Measurements from ENCODE around the gene ZNF207.
A peak's percentile ranks its signal among the peaks of the same experiment; 100 is the strongest.

The ZNF207 gene

DNA sequence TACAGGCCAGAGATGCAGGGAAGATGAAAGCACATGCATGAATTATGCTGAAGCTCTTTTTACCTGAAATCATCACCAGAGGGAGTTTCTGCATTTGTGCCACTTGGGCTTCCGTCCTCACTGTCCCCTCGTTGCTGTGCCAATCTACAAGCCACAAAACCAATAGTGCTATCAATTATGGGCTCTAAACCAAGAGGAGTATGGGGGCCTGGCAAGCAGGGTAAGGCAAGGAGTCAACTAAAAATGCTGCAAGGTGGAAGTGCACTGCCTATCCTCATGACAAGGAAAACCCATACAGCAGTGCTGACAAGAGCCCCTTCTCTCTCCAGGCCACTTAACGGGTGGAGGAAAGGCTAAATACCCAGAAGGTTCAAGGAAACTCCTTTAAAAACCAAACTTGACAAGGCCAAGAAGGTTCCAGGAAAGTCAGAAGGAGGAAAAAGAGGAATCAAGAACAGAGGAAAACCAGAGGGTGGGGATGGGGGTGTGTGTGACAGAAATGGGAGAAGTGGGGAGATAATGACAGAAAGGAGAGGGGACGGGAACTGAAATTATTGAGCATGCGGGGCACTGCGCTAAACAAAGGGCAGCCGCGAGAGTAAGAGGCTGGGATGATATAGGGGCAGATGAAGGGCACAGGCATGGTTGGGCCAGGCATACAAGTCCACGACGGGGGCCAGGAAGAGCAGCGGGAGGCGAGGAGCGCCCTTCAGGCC lies 8.7 kb upstream of the ZNF207 start:
- peak overlapping the region; percentile 95 for H3K4me3 Mint-ChIP-seq
- H3K27ac Mint-ChIP-seq = peak overlapping the region; percentile 91
- peaks cover 24% of the 10 kb centered on the region for H3K36me3 Mint-ChIP-seq (ENCODE audit: low read depth)
- no peaks in the 10 kb centered on the region for H3K9me3 Mint-ChIP-seq
- peaks cover 7% of the 10 kb centered on the region for H3K27me3 Mint-ChIP-seq (ENCODE audit: low read depth, poor library complexity)
- TF ChIP-seq CTCF (IDR thresholded peaks at IDR 0.05) = no peak
- H3K4me1 Mint-ChIP-seq = peaks cover 29% of the 10 kb centered on the region
- DNase-seq = no peak

GRCh38 chr17:32341857-32342602 lies 7.9 kb upstream of the ZNF207 start, which contains the start of gene C17orf75:
TSS of gene C17orf75 (minus strand) at chr17:32342173. CDS start at chr17:32342139, 34 bp downstream.
- Mint-ChIP-seq H3K4me1 (peaks cover 29% of the 10 kb centered on the region), H3K9me3 (no peaks in the 10 kb centered on the region), H3K36me3 (ENCODE audit: low read depth) (peaks cover 20% of the 10 kb centered on the region), H3K4me3 (peak within 1 kb of the TSS; percentile 95), H3K27me3 (ENCODE audit: low read depth, poor library complexity) (peaks cover 7% of the 10 kb centered on the region), H3K27ac (peak within 1 kb of the TSS; percentile 91)
- DNase-seq = peak; percentile 70
- TF ChIP-seq CTCF (IDR thresholded peaks at IDR 0.05) = no peak

DNA sequence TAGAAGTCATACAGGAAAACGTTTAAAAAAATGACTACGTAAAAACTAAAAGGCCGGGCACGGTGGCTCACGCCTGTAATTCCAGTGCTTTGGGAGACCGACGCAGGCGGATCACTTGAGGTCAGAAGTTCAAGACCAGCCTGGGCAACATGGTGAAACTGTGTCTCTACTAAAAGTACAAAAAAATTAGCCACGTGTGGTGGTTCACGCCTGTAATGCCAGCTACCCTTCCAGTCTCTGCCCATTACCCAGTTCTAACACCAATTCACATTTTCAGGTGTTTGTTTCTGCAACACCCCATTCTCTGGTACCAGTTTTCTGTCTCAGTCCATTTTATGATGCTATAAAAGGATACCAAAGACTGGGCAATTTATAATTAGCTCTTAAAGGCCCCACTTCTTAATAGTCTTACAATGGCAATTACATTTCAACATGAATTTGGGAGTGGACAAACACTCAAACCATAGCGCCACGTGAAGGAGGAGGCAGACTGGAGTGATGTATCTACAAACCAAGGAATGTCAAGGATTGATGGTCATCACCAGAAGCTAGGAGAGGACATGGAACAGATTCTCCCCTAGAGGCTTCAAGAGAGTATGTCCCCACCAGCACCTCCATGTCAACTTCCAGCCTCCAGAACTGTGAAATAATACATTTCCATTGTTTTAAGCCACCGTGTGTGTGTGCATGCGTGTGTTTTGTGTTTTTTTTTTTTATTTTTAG lies 7.2 kb upstream of the ZNF207 start:
- H3K36me3 Mint-ChIP-seq (ENCODE audit: low read depth) = peaks cover 18% of the 10 kb centered on the region

DNA sequence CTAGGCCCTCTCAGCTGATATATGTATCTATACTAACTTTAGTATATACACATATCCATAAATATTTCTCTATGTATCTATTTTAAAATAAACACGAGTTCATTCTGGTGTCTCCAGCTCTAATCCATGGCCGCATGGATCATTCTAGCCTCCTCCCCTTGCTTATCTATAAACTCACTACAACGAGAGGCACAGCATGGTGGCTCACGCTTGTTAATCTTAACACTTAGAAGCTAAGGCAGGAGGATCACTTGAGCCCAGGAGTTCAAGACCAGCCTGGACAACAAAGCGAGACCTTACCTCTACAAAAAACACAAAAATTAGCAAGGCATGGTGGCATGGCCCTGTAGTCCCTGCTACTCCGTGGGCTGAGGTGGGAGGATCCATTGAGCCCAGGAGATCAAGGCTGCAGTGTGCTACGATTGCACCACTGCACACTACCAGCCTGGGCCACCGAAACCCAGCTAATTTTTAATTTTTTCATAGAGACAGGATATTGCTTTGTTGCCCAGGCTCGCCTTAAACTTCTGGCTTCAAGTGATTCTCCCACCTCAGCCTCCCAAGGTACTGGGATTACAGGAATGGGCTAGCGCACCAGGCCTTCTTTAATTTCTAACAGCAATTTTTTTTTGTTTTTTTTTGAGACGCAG lies 3.9 kb upstream of the ZNF207 start:
- no peak for DNase-seq
- H3K9me3 Mint-ChIP-seq = no peaks in the 10 kb centered on the region

More for the DNA sequence above, 7.2 kb upstream of the ZNF207 start:
- Mint-ChIP-seq H3K4me3 (peak overlapping the region; percentile 95), H3K9me3 (no peaks in the 10 kb centered on the region), H3K4me1 (peaks cover 29% of the 10 kb centered on the region), H3K27ac (no peak overlapping the region), H3K27me3 (ENCODE audit: low read depth, poor library complexity) (peaks cover 7% of the 10 kb centered on the region)
- no peak for TF ChIP-seq CTCF (IDR thresholded peaks at IDR 0.05)
- no peak for DNase-seq

GRCh38 chr17:32348483-32348800 lies 1.5 kb upstream of the ZNF207 start:
- no peak overlapping the region for H3K27ac Mint-ChIP-seq
- peaks cover 25% of the 10 kb centered on the region for H3K36me3 Mint-ChIP-seq (ENCODE audit: low read depth)
- DNase-seq = no peak
- H3K9me3 Mint-ChIP-seq = no peaks in the 10 kb centered on the region
- peaks cover 3% of the 10 kb centered on the region for H3K27me3 Mint-ChIP-seq (ENCODE audit: low read depth, poor library complexity)
- peak overlapping the region; percentile 28 for H3K4me3 Mint-ChIP-seq
- peaks cover 36% of the 10 kb centered on the region for H3K4me1 Mint-ChIP-seq
- no peak for TF ChIP-seq CTCF (IDR thresholded peaks at IDR 0.05)

More for the DNA sequence above, 3.9 kb upstream of the ZNF207 start:
- Mint-ChIP-seq H3K27ac (no peak overlapping the region), H3K4me3 (no peak overlapping the region), H3K4me1 (peaks cover 36% of the 10 kb centered on the region), H3K27me3 (ENCODE audit: low read depth, poor library complexity) (peaks cover 7% of the 10 kb centered on the region), H3K36me3 (ENCODE audit: low read depth) (peaks cover 7% of the 10 kb centered on the region)
- no peak for TF ChIP-seq CTCF (IDR thresholded peaks at IDR 0.05)

Measured in nephron progenitor cell (in vitro differentiated cells).